ENCODE results near the gene THEM5.

Gene THEM5

DNA sequence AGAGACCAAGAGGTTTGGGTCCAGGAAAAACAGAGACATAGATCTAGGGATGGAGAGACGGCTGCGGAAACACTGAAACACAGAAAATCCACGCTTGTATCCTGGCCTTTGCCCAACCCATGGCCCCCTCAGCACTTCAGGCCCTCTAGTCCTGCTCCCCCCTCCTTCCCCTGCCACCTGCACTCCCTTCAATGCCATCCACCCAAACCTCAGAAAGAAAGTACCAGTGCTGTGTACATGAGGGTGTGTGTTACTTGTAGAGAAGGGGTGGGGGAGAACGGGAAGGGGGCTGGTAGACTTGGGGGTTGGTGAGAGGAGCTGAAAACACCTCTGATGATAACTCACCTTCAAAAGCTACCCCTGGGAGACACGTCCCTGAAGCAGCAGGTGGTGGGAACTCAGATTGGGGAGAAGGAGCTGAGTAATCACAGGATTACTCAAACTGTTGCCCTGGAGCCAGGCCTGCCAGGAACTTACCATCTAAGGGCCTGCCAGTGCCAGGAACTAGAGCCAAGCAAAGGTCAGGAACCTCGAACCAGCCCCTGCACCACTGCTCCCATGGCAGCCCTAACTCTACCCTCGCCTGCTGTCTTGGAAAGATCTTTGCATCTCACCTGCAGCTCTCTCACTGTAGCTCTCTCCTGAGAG, 33.4 kb downstream of the THEM5 start:
- no peak overlapping the region for H3K9ac ChIP-seq (ENCODE audit: insufficient read length, low read depth)

DNA sequence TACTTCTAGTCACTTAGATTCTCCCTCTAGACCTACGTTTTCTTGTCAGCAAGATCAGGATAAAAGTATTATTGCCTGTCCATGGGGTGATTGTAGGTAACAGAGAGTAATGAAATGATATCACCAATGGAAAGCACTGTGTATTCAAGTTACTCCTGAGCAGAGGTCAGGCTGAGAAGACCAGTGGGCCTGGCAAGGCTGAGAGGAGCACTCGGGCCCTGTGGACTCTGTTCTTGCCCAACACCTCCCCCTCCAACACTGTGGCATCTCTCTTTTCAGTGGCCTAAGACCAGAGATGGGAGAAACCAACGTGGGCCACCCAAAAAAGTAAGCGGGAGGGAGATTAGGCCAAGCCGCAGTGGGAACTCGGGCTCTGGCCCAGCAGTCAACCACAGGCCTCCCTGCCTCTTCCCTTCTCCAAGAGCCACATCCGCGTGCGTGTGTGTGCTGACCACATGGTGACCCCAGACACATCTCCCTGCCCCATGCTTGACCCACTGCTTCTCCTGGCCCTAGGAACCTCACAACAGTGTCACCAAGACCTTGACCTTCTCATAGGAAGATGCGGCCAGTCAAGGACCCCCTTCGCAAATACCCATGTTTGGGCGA, 34.2 kb downstream of the THEM5 start:
- Histone ChIP-seq H3K4me1 (ENCODE audit: insufficient read depth, insufficient read length) (peaks cover 16% of the 10 kb centered on the region), H3K9ac (ENCODE audit: insufficient read length, low read depth) (no peak overlapping the region)

More for the DNA sequence above, 33.4 kb downstream of the THEM5 start:
- H3K36me3 ChIP-seq (ENCODE audit: insufficient read depth, insufficient read length, low read length): no peaks in the 10 kb centered on the region
- DNase-seq (ENCODE audit: low read depth, low spot score): no peak
- no peaks in the 10 kb centered on the region for H3K9me3 ChIP-seq (ENCODE audit: insufficient read depth, low read length)
- no peak overlapping the region for H3K4me3 ChIP-seq (ENCODE audit: insufficient read length, low read depth)
- H3K27me3 ChIP-seq (ENCODE audit: insufficient read depth, insufficient read length): peaks cover 3% of the 10 kb centered on the region
- H3K4me1 ChIP-seq (ENCODE audit: insufficient read depth, insufficient read length): peaks cover 15% of the 10 kb centered on the region
- TF ChIP-seq YY1 (IDR thresholded peaks at IDR 0.05; ENCODE audit: insufficient read depth, insufficient read length): no peak
- no peak for TF ChIP-seq ZNF274 (IDR thresholded peaks at IDR 0.05; ENCODE audit: low read depth, low read length)
- TF ChIP-seq SUZ12 (IDR thresholded peaks at IDR 0.05; ENCODE audit: extremely low read depth, insufficient read depth, insufficient read length): no peak

GRCh38 chr1:151817353-151817730, 36.2 kb downstream of the THEM5 start:
- H3K4me3 ChIP-seq (ENCODE audit: insufficient read length, low read depth): no peak overlapping the region
- no peak for DNase-seq (ENCODE audit: low read depth, low spot score)
- H3K9me3 ChIP-seq (ENCODE audit: insufficient read depth, low read length): no peaks in the 10 kb centered on the region
- peaks cover 7% of the 10 kb centered on the region for H3K4me1 ChIP-seq (ENCODE audit: insufficient read depth, insufficient read length)
- no peak overlapping the region for H3K9ac ChIP-seq (ENCODE audit: insufficient read length, low read depth)
- TF ChIP-seq SUZ12 (IDR thresholded peaks at IDR 0.05; ENCODE audit: extremely low read depth, insufficient read depth, insufficient read length) (no peak), ZNF274 (IDR thresholded peaks at IDR 0.05; ENCODE audit: low read depth, low read length) (no peak), YY1 (IDR thresholded peaks at IDR 0.05; ENCODE audit: insufficient read depth, insufficient read length) (no peak)
- H3K36me3 ChIP-seq (ENCODE audit: insufficient read depth, insufficient read length, low read length): no peaks in the 10 kb centered on the region
- peaks cover 3% of the 10 kb centered on the region for H3K27me3 ChIP-seq (ENCODE audit: insufficient read depth, insufficient read length)

More for the DNA sequence above, 34.2 kb downstream of the THEM5 start:
- no peak overlapping the region for H3K4me3 ChIP-seq (ENCODE audit: insufficient read length, low read depth)
- peaks cover 3% of the 10 kb centered on the region for H3K27me3 ChIP-seq (ENCODE audit: insufficient read depth, insufficient read length)
- TF ChIP-seq YY1 (IDR thresholded peaks at IDR 0.05; ENCODE audit: insufficient read depth, insufficient read length): no peak
- TF ChIP-seq ZNF274 (IDR thresholded peaks at IDR 0.05; ENCODE audit: low read depth, low read length): no peak
- TF ChIP-seq SUZ12 (IDR thresholded peaks at IDR 0.05; ENCODE audit: extremely low read depth, insufficient read depth, insufficient read length): no peak
- no peaks in the 10 kb centered on the region for H3K36me3 ChIP-seq (ENCODE audit: insufficient read depth, insufficient read length, low read length)
- DNase-seq (ENCODE audit: low read depth, low spot score): no peak
- H3K9me3 ChIP-seq (ENCODE audit: insufficient read depth, low read length): no peaks in the 10 kb centered on the region

DNA sequence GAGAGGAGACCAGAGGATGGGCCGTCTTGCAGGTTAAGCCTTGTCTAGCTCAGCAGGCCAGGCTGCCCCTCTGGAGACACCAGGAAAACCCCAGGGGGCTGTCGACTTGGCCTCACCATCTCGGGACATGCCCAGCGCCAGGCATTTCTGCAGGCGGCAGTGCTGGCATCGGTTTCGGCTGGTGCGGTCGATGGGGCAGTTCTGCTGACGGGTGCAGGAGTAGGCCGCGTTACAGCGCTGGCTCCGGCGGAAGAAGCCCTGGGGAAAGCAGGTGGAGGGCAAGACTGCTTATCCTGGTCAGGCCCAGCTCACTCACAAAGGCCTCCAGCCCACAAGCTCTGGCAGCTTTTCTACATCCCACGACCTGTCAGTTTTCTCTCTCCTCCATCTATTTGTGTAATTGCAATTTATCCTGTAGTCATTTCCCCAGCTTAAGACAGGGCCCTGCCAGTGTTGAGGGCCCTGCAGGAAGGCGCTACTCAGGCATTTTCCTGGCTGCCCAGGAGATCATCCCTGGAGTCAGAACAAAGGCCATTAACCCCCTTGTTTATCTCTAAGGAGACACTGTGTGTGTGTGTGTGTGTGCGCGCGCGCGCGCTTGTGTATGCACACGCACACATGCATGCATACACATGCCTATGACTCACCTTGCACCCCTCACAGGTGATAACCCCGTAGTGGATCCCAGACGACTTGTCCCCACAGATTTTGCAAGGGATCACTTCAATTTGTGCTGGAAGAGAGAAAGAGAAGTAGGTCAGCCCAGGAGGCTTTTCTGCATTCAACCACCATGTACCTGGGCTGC, 36.8 kb downstream of the THEM5 start:
- no peak for DNase-seq (ENCODE audit: low read depth, low spot score)
- Histone ChIP-seq H3K9ac (ENCODE audit: insufficient read length, low read depth) (no peak overlapping the region), H3K4me1 (ENCODE audit: insufficient read depth, insufficient read length) (peaks cover 6% of the 10 kb centered on the region), H3K27me3 (ENCODE audit: insufficient read depth, insufficient read length) (peaks cover 3% of the 10 kb centered on the region), H3K4me3 (ENCODE audit: insufficient read length, low read depth) (no peak overlapping the region), H3K36me3 (ENCODE audit: insufficient read depth, insufficient read length, low read length) (no peaks in the 10 kb centered on the region), H3K9me3 (ENCODE audit: insufficient read depth, low read length) (no peaks in the 10 kb centered on the region)
- TF ChIP-seq SUZ12 (IDR thresholded peaks at IDR 0.05; ENCODE audit: extremely low read depth, insufficient read depth, insufficient read length): no peak
- no peak for TF ChIP-seq ZNF274 (IDR thresholded peaks at IDR 0.05; ENCODE audit: low read depth, low read length)
- TF ChIP-seq YY1 (IDR thresholded peaks at IDR 0.05; ENCODE audit: insufficient read depth, insufficient read length): no peak

GRCh38 chr1:151815716-151816327, 37.7 kb downstream of the THEM5 start:
- DNase-seq (ENCODE audit: low read depth, low spot score): no peak
- TF ChIP-seq SUZ12 (IDR thresholded peaks at IDR 0.05; ENCODE audit: extremely low read depth, insufficient read depth, insufficient read length) (no peak), ZNF274 (IDR thresholded peaks at IDR 0.05; ENCODE audit: low read depth, low read length) (no peak), YY1 (IDR thresholded peaks at IDR 0.05; ENCODE audit: insufficient read depth, insufficient read length) (no peak)
- Histone ChIP-seq H3K4me1 (ENCODE audit: insufficient read depth, insufficient read length) (peaks cover 6% of the 10 kb centered on the region), H3K9me3 (ENCODE audit: insufficient read depth, low read length) (no peaks in the 10 kb centered on the region), H3K4me3 (ENCODE audit: insufficient read length, low read depth) (no peak overlapping the region), H3K9ac (ENCODE audit: insufficient read length, low read depth) (no peak overlapping the region), H3K36me3 (ENCODE audit: insufficient read depth, insufficient read length, low read length) (no peaks in the 10 kb centered on the region), H3K27me3 (ENCODE audit: insufficient read depth, insufficient read length) (peaks cover 3% of the 10 kb centered on the region)

DNA sequence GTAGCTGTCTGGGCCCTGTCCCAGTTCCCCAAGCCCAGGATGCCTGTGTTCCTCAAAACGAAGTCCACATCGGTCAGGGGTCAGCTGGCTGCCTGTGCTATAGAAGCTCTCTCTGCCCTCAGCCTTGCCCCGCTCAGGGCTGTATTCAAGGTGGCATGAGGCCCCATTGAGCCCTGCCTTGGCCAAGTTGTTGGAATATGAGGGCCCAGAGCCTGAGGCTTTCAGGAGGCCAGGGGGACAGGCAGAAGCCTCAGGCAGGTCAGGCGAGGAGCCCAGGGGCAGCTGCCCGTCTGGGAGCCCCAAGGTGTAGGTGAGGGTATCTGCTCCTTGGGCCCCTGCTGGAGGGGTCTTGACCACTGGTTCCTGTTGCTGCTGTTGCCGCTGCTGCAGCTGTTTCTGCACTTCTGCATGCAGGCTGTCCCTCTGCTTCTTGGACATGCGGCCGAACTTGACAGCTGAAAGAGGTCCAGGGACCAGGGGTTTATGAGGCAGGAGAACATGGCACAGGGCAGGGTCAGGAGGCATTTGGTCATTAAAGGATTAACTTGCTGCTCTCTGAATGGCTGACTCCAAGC, 38.5 kb downstream of the THEM5 start:
- Histone ChIP-seq H3K4me1 (ENCODE audit: insufficient read depth, insufficient read length) (peaks cover 6% of the 10 kb centered on the region), H3K27me3 (ENCODE audit: insufficient read depth, insufficient read length) (peaks cover 3% of the 10 kb centered on the region), H3K9me3 (ENCODE audit: insufficient read depth, low read length) (no peaks in the 10 kb centered on the region), H3K9ac (ENCODE audit: insufficient read length, low read depth) (no peak overlapping the region), H3K4me3 (ENCODE audit: insufficient read length, low read depth) (no peak overlapping the region), H3K36me3 (ENCODE audit: insufficient read depth, insufficient read length, low read length) (no peaks in the 10 kb centered on the region)
- TF ChIP-seq ZNF274 (IDR thresholded peaks at IDR 0.05; ENCODE audit: low read depth, low read length): no peak
- no peak for TF ChIP-seq SUZ12 (IDR thresholded peaks at IDR 0.05; ENCODE audit: extremely low read depth, insufficient read depth, insufficient read length)
- DNase-seq (ENCODE audit: low read depth, low spot score): no peak

Data from NT2/D1 (cell line).